Ectodermal cell (in vitro differentiated cells): ENCODE results near the gene SPP1.
"Not testable (repeated sequence)": the region's sequence is repeated elsewhere in the genome, so short reads cannot be mapped to it uniquely, and the experiment has no call there.

ENCODE experiments used
- H3K27ac ChIP-seq: 2 replicates; pipeline ENCODE4 v1.7.0; 2013; ENCODE audit warnings: mild to moderate bottlenecking, low read depth, low read length; ENCODE audit not compliant: insufficient read depth, poor library complexity, severe bottlenecking
- H3K27me3 ChIP-seq: 2 replicates; pipeline ENCODE4 v1.7.0; 2013; ENCODE audit warnings: mild to moderate bottlenecking, low read length; ENCODE audit not compliant: insufficient read depth, control insufficient read depth, poor library complexity, severe bottlenecking
- H3K36me3 ChIP-seq: one replicate; pipeline ENCODE4 v1.7.0; 2013; ENCODE audit warnings: low read length; ENCODE audit not compliant: control insufficient read depth, insufficient read depth
- H3K4me1 ChIP-seq: one replicate; pipeline ENCODE4 v1.7.0; 2013; ENCODE audit warnings: low read length; ENCODE audit not compliant: control insufficient read depth, insufficient read depth
- H3K4me3 ChIP-seq: 2 replicates; pipeline ENCODE4 v1.7.0; 2013; ENCODE audit warnings: low read depth, low read length, control low read depth; ENCODE audit not compliant: insufficient read depth
- H3K9me3 ChIP-seq: 2 replicates; pipeline ENCODE4 v1.7.0; 2013; ENCODE audit warnings: mild to moderate bottlenecking, low read length, moderate library complexity; ENCODE audit not compliant: control insufficient read depth
- WGBS, 2 experiments: methylation state at CpG; one replicate each; pipeline ENCODE4 v1.1.7; 2013; ENCODE audit warnings: missing lambda C conversion rate in 2 of 2; 5-methylcytosine and 5-hydroxymethylcytosine counted together

Gene SPP1

GRCh38 chr4:87985097-87985886 lies 9.8 kb downstream of the SPP1 start:
- Histone ChIP-seq H3K4me3 (no peak overlapping the region), H3K27me3 (no peaks in the 10 kb centered on the region), H3K4me1 (no peaks in the 10 kb centered on the region), H3K27ac (no peak overlapping the region), H3K36me3 (no peaks in the 10 kb centered on the region), H3K9me3 (no peaks in the 10 kb centered on the region)
- 11 to 13% methylated on average over 1 of the region's 1 CpG for WGBS, 2 experiments

GRCh38 chr4:87985887-87986200 lies 10.3 kb downstream of the SPP1 start:
- WGBS, 2 experiments: 65 to 86% methylated on average over 2 to 4 of the region's 4 CpGs

GRCh38 chr4:87986508-87986907 lies 11.0 kb downstream of the SPP1 start:
- H3K36me3 ChIP-seq: no peaks in the 10 kb centered on the region
- WGBS, 2 experiments: 91 to 92% methylated on average over 8 to 9 of the region's 9 CpGs
- no peak overlapping the region for H3K4me3 ChIP-seq
- H3K27me3 ChIP-seq: no peaks in the 10 kb centered on the region
- H3K27ac ChIP-seq: no peak overlapping the region
- H3K4me1 ChIP-seq: no peaks in the 10 kb centered on the region
- H3K9me3 ChIP-seq: no peaks in the 10 kb centered on the region

More at GRCh38 chr4:87985887-87986200, 10.3 kb downstream of the SPP1 start:
- Histone ChIP-seq H3K36me3 (no peaks in the 10 kb centered on the region), H3K4me1 (no peaks in the 10 kb centered on the region), H3K9me3 (no peaks in the 10 kb centered on the region), H3K27ac (no peak overlapping the region), H3K4me3 (no peak overlapping the region), H3K27me3 (no peaks in the 10 kb centered on the region)

- WGBS, 2 experiments: 83 to 87% methylated on average over 3 to 4 of the region's 4 CpGs
- Histone ChIP-seq H3K9me3 (no peaks in the 10 kb centered on the region), H3K4me3 (no peak overlapping the region), H3K4me1 (no peaks in the 10 kb centered on the region), H3K36me3 (no peaks in the 10 kb centered on the region), H3K27ac (no peak overlapping the region), H3K27me3 (no peaks in the 10 kb centered on the region)
Measured at GRCh38 chr4:87989765-87990164, 14.3 kb downstream of the SPP1 start.

GRCh38 chr4:87995435-87995834 lies 19.9 kb downstream of the SPP1 start:
- Histone ChIP-seq H3K4me3 (no peak overlapping the region), H3K36me3 (no peaks in the 10 kb centered on the region), H3K4me1 (no peaks in the 10 kb centered on the region), H3K27ac (no peak overlapping the region), H3K9me3 (no peaks in the 10 kb centered on the region), H3K27me3 (no peaks in the 10 kb centered on the region)
- WGBS, 2 experiments: 35 to 48% methylated on average over 3 of the region's 3 CpGs

- not testable (repeated sequence) for H3K27me3 ChIP-seq, H3K9me3 ChIP-seq, H3K36me3 ChIP-seq, H3K27ac ChIP-seq, H3K4me1 ChIP-seq, H3K4me3 ChIP-seq
- WGBS, 2 experiments: 95 to 100% methylated on average over 2 of the region's 2 CpGs
Measured at GRCh38 chr4:87999191-87999691, 23.7 kb downstream of the SPP1 start.

GRCh38 chr4:88001871-88002270 lies 26.4 kb downstream of the SPP1 start:
- Histone ChIP-seq H3K9me3 (no peaks in the 10 kb centered on the region), H3K36me3 (no peaks in the 10 kb centered on the region), H3K27me3 (peaks cover 17% of the 10 kb centered on the region), H3K4me3 (no peak overlapping the region), H3K27ac (no peak overlapping the region), H3K4me1 (no peaks in the 10 kb centered on the region)
- WGBS, 2 experiments: 81 to 85% methylated on average over 3 of the region's 3 CpGs

GRCh38 chr4:88002786-88003185 lies 27.3 kb downstream of the SPP1 start:
- Histone ChIP-seq H3K27me3 (peaks cover 21% of the 10 kb centered on the region), H3K4me3 (no peak overlapping the region), H3K36me3 (no peaks in the 10 kb centered on the region), H3K27ac (no peak overlapping the region), H3K4me1 (no peaks in the 10 kb centered on the region), H3K9me3 (no peaks in the 10 kb centered on the region)
- 93 to 95% methylated on average over 4 of the region's 4 CpGs for WGBS, 2 experiments

- H3K4me3 ChIP-seq: no peak overlapping the region
- no peaks in the 10 kb centered on the region for H3K4me1 ChIP-seq
- WGBS, 2 experiments: 76 to 77% methylated on average over 3 of the region's 3 CpGs
- no peaks in the 10 kb centered on the region for H3K9me3 ChIP-seq
- H3K27ac ChIP-seq: no peak overlapping the region
- H3K27me3 ChIP-seq: peaks cover 21% of the 10 kb centered on the region
- no peaks in the 10 kb centered on the region for H3K36me3 ChIP-seq
Measured at GRCh38 chr4:88003261-88003660, 27.7 kb downstream of the SPP1 start.

- H3K4me1 ChIP-seq: peaks cover 10% of the 10 kb centered on the region
- no peaks in the 10 kb centered on the region for H3K36me3 ChIP-seq
- no peaks in the 10 kb centered on the region for H3K9me3 ChIP-seq
- H3K27me3 ChIP-seq: peaks cover 21% of the 10 kb centered on the region
- 93 to 96% methylated on average over 2 of the region's 2 CpGs for WGBS, 2 experiments
- H3K4me3 ChIP-seq: no peak overlapping the region
- H3K27ac ChIP-seq: no peak overlapping the region
Measured at GRCh38 chr4:88005076-88005475, 29.6 kb downstream of the SPP1 start.
